IMR-90 (cell line): ENCODE results near the gene SIPA1L3. TPM values are rescaled to one million over a fixed set of nuclear protein-coding genes. Genes with fewer than 3 reads are reported as not detected.

Source experiments
- ATAC-seq: fragments of 200-7000 bp; cut with Tn5 transposase; 2 replicates; pipeline ENCODE4 v1.9.1; 2020; ENCODE audit warnings: low read depth, mild to moderate bottlenecking, moderate library complexity
- BruUV-seq: library from RNA; stranded (reverse); fragments of 400-500 nt; replicated peaks from 2 replicates; lab custom pipeline; 2021; lab: Mats Ljungman, UMichigan
- CTCF ChIA-PET: fragments of 300-600 bp; formaldehyde crosslinking; extraction: SDS; loops from one replicate; lab custom pipeline; 2021; ENCODE audit warnings: antibody characterized with exemption; lab: Yijun Ruan, JAX
- POLR2A ChIA-PET: fragments of 300-600 bp; sonication (Branson Sonifier 250); formaldehyde crosslinking; loops from one replicate; lab custom pipeline; 2022; ENCODE audit warnings: antibody characterized with exemption; ENCODE audit not compliant: unreplicated experiment; lab: Charles Lee
- DNase-seq: peaks from one replicate; pipeline ENCODE4 v3.0.0; 2013
- H2AFZ ChIP-seq: replicated peaks from 2 replicates; pipeline ENCODE3; 2013; ENCODE audit warnings: low read length, mild to moderate bottlenecking; ENCODE audit not compliant: poor library complexity
- H2AK5ac ChIP-seq: 2 replicates; pipeline ENCODE4 v1.6.1; 2013; ENCODE audit warnings: low read depth, low read length, inconsistent platforms
- H2AK9ac ChIP-seq: replicated peaks from 2 replicates; pipeline ENCODE3; 2013; ENCODE audit warnings: mild to moderate bottlenecking, low read depth, low read length, moderate library complexity; ENCODE audit not compliant: poor library complexity
- H2BK120ac ChIP-seq: 2 replicates; pipeline ENCODE4 v1.6.1; 2013; ENCODE audit warnings: low read depth, low read length, inconsistent platforms
- H2BK15ac ChIP-seq: 3 replicates; pipeline ENCODE4 v1.6.1; 2013; ENCODE audit warnings: low read depth, low read length, inconsistent platforms
- H2BK20ac ChIP-seq: 2 replicates; pipeline ENCODE4 v1.6.1; 2013; ENCODE audit warnings: low read depth, mild to moderate bottlenecking, inconsistent platforms, low read length, moderate library complexity
- H2BK5ac ChIP-seq: 2 replicates; pipeline ENCODE4 v1.6.1; 2013; ENCODE audit warnings: mild to moderate bottlenecking, low read depth, low read length, inconsistent platforms; ENCODE audit not compliant: poor library complexity, severe bottlenecking
- H3K14ac ChIP-seq: replicated peaks from 2 replicates; pipeline ENCODE4 v1.6.1; 2013; ENCODE audit warnings: low read depth, low read length, inconsistent platforms
- H3K18ac ChIP-seq: 2 replicates; pipeline ENCODE4 v1.6.1; 2013; ENCODE audit warnings: low read depth, low read length, control low read depth
- H3K23ac ChIP-seq: 2 replicates; pipeline ENCODE4 v1.6.1; 2013; ENCODE audit warnings: low read depth, low read length, inconsistent platforms
- H3K27ac ChIP-seq: 2 replicates; pipeline ENCODE4 v1.5.1; 2013; ENCODE audit warnings: mild to moderate bottlenecking, control low read depth, low read length; ENCODE audit not compliant: insufficient read depth
- H3K27me3 ChIP-seq: 2 replicates; pipeline ENCODE4 v1.6.1; 2013; ENCODE audit warnings: low read length; ENCODE audit not compliant: control insufficient read depth, insufficient read depth
- H3K36me3 ChIP-seq: 2 replicates; pipeline ENCODE4 v1.6.1; 2013; ENCODE audit warnings: low read length, mixed read lengths; ENCODE audit not compliant: control insufficient read depth, insufficient read depth
- H3K4ac ChIP-seq: 2 replicates; pipeline ENCODE4 v1.6.1; 2013; ENCODE audit warnings: low read depth, low read length, inconsistent platforms
- H3K4me1 ChIP-seq: 2 replicates; pipeline ENCODE4 v1.6.1; 2013; ENCODE audit warnings: low read length, mixed read lengths; ENCODE audit not compliant: control insufficient read depth, insufficient read depth
- H3K4me2 ChIP-seq: 2 replicates; pipeline ENCODE4 v1.6.1; 2013; ENCODE audit warnings: low read depth, mild to moderate bottlenecking, control low read depth, low read length, moderate library complexity
- H3K4me3 ChIP-seq: 2 replicates; pipeline ENCODE4 v1.5.1; 2013; ENCODE audit warnings: low read depth, mild to moderate bottlenecking, control low read depth, low read length, moderate library complexity; ENCODE audit not compliant: insufficient read depth
- H3K56ac ChIP-seq: 2 replicates; pipeline ENCODE4 v1.6.1; 2013; ENCODE audit warnings: low read length, inconsistent platforms; ENCODE audit not compliant: insufficient read depth; ENCODE audit errors: extremely low read depth
- H3K79me1 ChIP-seq, 2 experiments: 2 replicates each; pipeline ENCODE4 v1.6.1; 2013; ENCODE audit warnings: low read length in 2 of 2, inconsistent platforms in 1 of 2, low read depth in 1 of 2
- H3K9ac ChIP-seq: 2 replicates; pipeline ENCODE4 v1.6.1; 2013; ENCODE audit warnings: low read depth, low read length, control low read depth
- H3K9me1 ChIP-seq: 2 replicates; pipeline ENCODE4 v1.6.1; 2013; ENCODE audit warnings: low read length, inconsistent platforms; ENCODE audit not compliant: insufficient read depth
- H3K9me3 ChIP-seq: 2 replicates; pipeline ENCODE4 v1.6.1; 2013; ENCODE audit warnings: low read length; ENCODE audit not compliant: control insufficient read depth, insufficient read depth
- H4K20me1 ChIP-seq: 2 replicates; pipeline ENCODE4 v1.6.1; 2013; ENCODE audit warnings: low read length, inconsistent platforms; ENCODE audit not compliant: insufficient read depth
- H4K5ac ChIP-seq: 2 replicates; pipeline ENCODE4 v1.6.1; 2013; ENCODE audit warnings: mild to moderate bottlenecking, low read depth, low read length, control low read depth
- H4K8ac ChIP-seq, 2 experiments: 2 replicates each; pipeline ENCODE4 v1.6.1; 2013; ENCODE audit warnings: low read depth in 2 of 2, low read length in 2 of 2, control low read depth in 1 of 2, inconsistent platforms in 1 of 2
- H4K91ac ChIP-seq: 2 replicates; pipeline ENCODE4 v1.6.1; 2013; ENCODE audit warnings: low read depth, low read length, inconsistent platforms; ENCODE audit not compliant: insufficient read depth
- CHD1 ChIP-seq: IDR thresholded peaks from 2 replicates; pipeline ENCODE4 v1.6.1; 2012; ENCODE audit warnings: low read depth, low read length, improper control_type of control experiment
- WGBS, 2 experiments: methylation state at CpG; one replicate each; pipeline versions ENCODE4 v1.1.5 to v1.1.7; 2013; ENCODE audit warnings: missing lambda C conversion rate in 2 of 2; ENCODE audit not compliant: insufficient read length in 1 of 2; ENCODE audit errors: extremely low coverage in 2 of 2; 5-methylcytosine and 5-hydroxymethylcytosine counted together
- dilution Hi-C: fragments of 300-500 bp; cut with HindIII; formaldehyde crosslinking; loops from one replicate; pipeline ENCODE4 v1.14.3; 2018; ENCODE audit warnings: low sequenced_read_pairs; ENCODE audit not compliant: unreplicated experiment
- in situ Hi-C: fragments of 300-500 bp; cut with MboI; formaldehyde crosslinking; loops from 3 replicates; pipeline ENCODE4 v1.14.3; 2019; ENCODE audit warnings: low sequenced_read_pairs, inconsistent platforms, mixed read lengths
- intact Hi-C: fragments of 100-400 bp; cut with micrococcal nuclease; formaldehyde crosslinking; loops from 2 replicates; pipeline ENCODE4 v1.10.0; 2022
- polyA plus RNA-seq, 3 experiments: library from polyadenylated mRNA; depleted of rRNA; stranded (reverse); fragments of >200 nt; gene quantifications; 2 replicates each; pipeline ENCODE4 v1.2.3, GENCODE V29; 2012; ENCODE audit warnings: low replicate concordance in 1 of 3
- total RNA-seq: library from RNA; depleted of rRNA; stranded (reverse); fragments of >200 nt; gene quantifications from 2 replicates; pipeline ENCODE4 v1.2.3, GENCODE V29; 2012

Gene SIPA1L3
- total and polyA plus RNA-seq, 2 of the 4 experiments (the other 2 are of a cell fraction): 4.1 to 9.4 TPM

DNA sequence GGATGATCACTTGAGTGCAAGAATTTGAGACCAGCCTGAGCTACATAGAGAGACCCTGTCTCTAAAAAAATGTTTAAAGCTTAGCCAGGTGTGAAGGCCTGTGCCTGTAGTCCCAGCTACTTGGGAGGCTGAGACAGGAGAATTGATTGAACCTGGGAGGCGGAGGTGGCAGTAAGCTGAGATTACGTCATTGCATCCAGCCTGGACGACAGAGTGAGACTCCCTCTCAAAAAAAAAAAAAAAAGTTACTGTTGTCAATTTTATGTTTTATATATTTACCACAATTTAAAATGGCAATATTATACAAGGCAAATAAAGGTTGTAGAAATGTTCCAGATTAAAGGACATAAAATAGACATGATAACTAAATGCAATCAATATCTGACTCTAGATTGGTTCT lies 29.9 kb upstream of the SIPA1L3 start:
- H2BK5ac ChIP-seq: no peak overlapping the region
- peaks cover 4% of the 10 kb centered on the region for H3K9me3 ChIP-seq
- H4K5ac ChIP-seq: no peak overlapping the region
- no peaks in the 10 kb centered on the region for H4K20me1 ChIP-seq
- H3K27ac ChIP-seq: no peak overlapping the region
- H3K4me2 ChIP-seq: no peak overlapping the region
- dilution Hi-C loops: no loop called here
- H3K56ac ChIP-seq: no peak overlapping the region
- H2AK9ac ChIP-seq: no peak overlapping the region
- H3K79me1 ChIP-seq: no peaks in the 10 kb centered on the region
- CTCF ChIA-PET: no interaction called here
- no peak overlapping the region for H3K23ac ChIP-seq
- H3K27me3 ChIP-seq: no peaks in the 10 kb centered on the region
- H4K8ac ChIP-seq: no peak overlapping the region
- H2AK5ac ChIP-seq: no peak overlapping the region
- H2BK15ac ChIP-seq: no peak overlapping the region
- no peak overlapping the region for H3K18ac ChIP-seq
- intact Hi-C loops: no loop called here
- H3K9me1 ChIP-seq: no peaks in the 10 kb centered on the region
- no peak overlapping the region for H4K91ac ChIP-seq
- WGBS, 2 experiments: no CpG with 5 or more reads among the region's 3 CpGs
- H3K9ac ChIP-seq: no peak overlapping the region
- POLR2A ChIA-PET: no interaction called here
- H2BK120ac ChIP-seq: no peak overlapping the region
- TF ChIP-seq CHD1: no peak
- no peak overlapping the region for H3K4me3 ChIP-seq
- BruUV-seq: no TSS peak
- DNase-seq: no peak
- H3K36me3 ChIP-seq: no peaks in the 10 kb centered on the region
- no peak overlapping the region for H3K4ac ChIP-seq
- no peak for ATAC-seq
- no peak overlapping the region for H3K14ac ChIP-seq
- no peak overlapping the region for H2AFZ ChIP-seq
- no peaks in the 10 kb centered on the region for H3K4me1 ChIP-seq
- H2BK20ac ChIP-seq: no peak overlapping the region
- in situ Hi-C loops: no loop called here
